Stomach (tissue), 4 donors: Measurements from ENCODE around the gene BRD3.

Experiments
- EP300 ChIP-seq: sonication (generic); formaldehyde crosslinking; IDR thresholded peaks from one replicate; pipeline ENCODE4 v1.6.1; 2017; ENCODE audit warnings: antibody characterized with exemption
- POLR2A ChIP-seq, 4 donors: fragments of 450-650 bp; IDR thresholded peaks; one replicate each; pipeline ENCODE4 v1.6.1; 2016; ENCODE audit warnings: antibody characterized with exemption in 4 of 4, control low read depth in 2 of 4, mild to moderate bottlenecking in 1 of 4, moderate library complexity in 1 of 4
- POLR2AphosphoS5 ChIP-seq, 3 donors: sonication (generic); formaldehyde crosslinking; IDR thresholded peaks; one replicate each; pipeline ENCODE4 v1.6.1; 2016; ENCODE audit warnings: antibody characterized with exemption in 3 of 3
- TF ChIP-seq, protein P1 (sequence below), 7 experiments: fragments of 450-650 bp in 4 of 7; fragments of 200-600 bp in 3 of 7; sonication (generic) in 3 of 7; IDR thresholded peaks; one replicate each; pipeline ENCODE4 v1.5.1; 2016 to 2019; ENCODE audit warnings: antibody characterized with exemption in 7 of 7, control low read depth in 2 of 7, mild to moderate bottlenecking in 1 of 7

DNA sequence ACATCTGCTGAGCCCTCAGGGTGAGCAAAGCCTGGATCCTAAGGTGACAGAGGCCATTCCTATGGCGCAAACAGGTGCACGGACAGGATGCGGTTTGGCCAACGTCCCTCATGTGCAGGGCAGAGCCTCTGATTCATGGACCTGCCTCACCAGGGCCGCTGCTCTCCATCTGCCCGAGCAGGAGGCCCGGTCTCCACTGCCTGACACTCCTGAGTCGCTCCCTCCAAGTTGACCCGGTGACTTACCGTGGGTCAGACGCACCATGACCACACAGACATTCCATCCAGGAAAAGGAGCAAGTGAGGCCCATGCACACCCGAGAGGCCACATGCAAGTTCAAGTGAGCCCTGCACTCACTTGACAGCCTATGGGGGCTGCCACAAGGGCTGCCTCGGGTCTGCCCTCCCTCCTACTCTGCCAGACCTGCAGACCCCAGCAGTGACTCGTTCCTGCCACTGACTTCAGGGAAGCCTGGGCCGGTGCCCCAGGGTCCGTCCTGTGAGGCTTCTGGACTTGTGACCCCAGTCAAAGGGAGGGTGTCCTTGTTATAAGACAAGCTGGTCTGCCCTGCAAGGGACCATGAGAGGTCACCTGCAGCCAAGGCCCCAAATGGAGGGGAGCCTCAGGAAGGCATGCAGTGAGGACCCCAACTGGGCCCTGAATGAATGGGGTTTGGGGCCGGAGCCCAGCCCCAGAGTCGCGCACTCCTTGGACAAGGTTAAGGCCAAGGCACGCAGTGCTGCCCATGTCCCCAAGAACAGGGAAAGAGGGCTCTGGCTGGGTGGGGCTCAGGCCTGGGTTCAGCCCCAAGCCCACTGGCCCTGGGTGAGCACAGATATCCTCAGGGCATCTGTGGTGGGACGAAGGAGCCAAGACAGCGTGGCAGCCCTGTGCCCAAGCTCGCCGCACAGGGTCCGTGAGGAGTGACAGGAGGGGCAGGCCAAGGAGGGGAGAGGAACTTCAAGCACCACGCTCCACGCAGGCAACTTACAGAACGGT is 32.5 kb downstream of the BRD3 start:
- TF ChIP-seq POLR2A (IDR thresholded peaks at IDR 0.05) (no peak), EP300 (no peak), POLR2AphosphoS5 (IDR thresholded peaks at IDR 0.05) (no peak)
- TF ChIP-seq, protein P1, sequence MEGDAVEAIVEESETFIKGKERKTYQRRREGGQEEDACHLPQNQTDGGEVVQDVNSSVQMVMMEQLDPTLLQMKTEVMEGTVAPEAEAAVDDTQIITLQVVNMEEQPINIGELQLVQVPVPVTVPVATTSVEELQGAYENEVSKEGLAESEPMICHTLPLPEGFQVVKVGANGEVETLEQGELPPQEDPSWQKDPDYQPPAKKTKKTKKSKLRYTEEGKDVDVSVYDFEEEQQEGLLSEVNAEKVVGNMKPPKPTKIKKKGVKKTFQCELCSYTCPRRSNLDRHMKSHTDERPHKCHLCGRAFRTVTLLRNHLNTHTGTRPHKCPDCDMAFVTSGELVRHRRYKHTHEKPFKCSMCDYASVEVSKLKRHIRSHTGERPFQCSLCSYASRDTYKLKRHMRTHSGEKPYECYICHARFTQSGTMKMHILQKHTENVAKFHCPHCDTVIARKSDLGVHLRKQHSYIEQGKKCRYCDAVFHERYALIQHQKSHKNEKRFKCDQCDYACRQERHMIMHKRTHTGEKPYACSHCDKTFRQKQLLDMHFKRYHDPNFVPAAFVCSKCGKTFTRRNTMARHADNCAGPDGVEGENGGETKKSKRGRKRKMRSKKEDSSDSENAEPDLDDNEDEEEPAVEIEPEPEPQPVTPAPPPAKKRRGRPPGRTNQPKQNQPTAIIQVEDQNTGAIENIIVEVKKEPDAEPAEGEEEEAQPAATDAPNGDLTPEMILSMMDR (IDR thresholded peaks at IDR 0.05) = no peak
